ENCODE measurements around the gene DAZ1. TPM values are rescaled to one million over a fixed set of nuclear protein-coding genes. Genes with fewer than 3 reads are reported as not detected.
"Not testable (repeated sequence)": the region's sequence is repeated elsewhere in the genome, so short reads cannot be mapped to it uniquely, and the experiment has no call there.

DAZ1 gene, protein sequence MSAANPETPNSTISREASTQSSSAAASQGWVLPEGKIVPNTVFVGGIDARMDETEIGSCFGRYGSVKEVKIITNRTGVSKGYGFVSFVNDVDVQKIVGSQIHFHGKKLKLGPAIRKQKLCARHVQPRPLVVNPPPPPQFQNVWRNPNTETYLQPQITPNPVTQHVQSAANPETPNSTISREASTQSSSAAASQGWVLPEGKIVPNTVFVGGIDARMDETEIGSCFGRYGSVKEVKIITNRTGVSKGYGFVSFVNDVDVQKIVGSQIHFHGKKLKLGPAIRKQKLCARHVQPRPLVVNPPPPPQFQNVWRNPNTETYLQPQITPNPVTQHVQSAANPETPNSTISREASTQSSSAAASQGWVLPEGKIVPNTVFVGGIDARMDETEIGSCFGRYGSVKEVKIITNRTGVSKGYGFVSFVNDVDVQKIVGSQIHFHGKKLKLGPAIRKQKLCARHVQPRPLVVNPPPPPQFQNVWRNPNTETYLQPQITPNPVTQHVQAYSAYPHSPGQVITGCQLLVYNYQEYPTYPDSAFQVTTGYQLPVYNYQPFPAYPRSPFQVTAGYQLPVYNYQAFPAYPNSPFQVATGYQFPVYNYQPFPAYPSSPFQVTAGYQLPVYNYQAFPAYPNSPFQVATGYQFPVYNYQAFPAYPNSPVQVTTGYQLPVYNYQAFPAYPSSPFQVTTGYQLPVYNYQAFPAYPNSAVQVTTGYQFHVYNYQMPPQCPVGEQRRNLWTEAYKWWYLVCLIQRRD
- total RNA-seq, result not detected
- long read RNA-seq, result 0 reads

GRCh38 chrY:23198908-23199307 lies at the start of gene DAZ1:
Gene DAZ1, minus strand, starts transcription at chrY:23199008. Its CDS starts 208 bp downstream, at chrY:23198800.
- ATAC-seq; DNase-seq; intact Hi-C loops (cut with micrococcal nuclease): not testable (repeated sequence)

GRCh38 chrY:23219233-23219632 lies 20.4 kb upstream of the DAZ1 start, which contains the start of gene DAZ2:
Gene DAZ2, plus strand, starts transcription at chrY:23219533. Its CDS starts 208 bp downstream, at chrY:23219741.
- ATAC-seq; DNase-seq; intact Hi-C loops (cut with micrococcal nuclease): not testable (repeated sequence)

DNA sequence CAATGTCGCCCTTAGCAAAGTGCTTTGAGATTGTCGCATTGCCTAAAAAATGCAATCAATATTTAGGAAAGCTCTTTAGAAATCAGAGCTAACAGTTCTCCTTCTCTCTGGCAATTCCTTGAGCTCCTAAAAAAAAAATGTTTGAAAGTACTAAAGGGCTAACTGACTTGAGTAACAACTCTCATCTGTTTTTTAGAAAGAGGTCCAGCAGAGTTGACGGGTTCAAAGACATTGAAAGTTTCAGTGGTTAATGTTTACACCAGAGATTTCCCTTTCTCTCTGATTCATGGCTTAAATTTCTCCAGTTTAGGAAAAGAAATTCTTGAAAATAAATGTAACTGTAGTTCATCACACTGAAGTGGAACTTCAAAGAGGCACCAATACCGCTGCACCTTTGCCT lies 11.9 kb upstream of the DAZ1 start:
- DNase-seq; intact Hi-C loops (cut with micrococcal nuclease); ATAC-seq: not testable (repeated sequence)

DNA sequence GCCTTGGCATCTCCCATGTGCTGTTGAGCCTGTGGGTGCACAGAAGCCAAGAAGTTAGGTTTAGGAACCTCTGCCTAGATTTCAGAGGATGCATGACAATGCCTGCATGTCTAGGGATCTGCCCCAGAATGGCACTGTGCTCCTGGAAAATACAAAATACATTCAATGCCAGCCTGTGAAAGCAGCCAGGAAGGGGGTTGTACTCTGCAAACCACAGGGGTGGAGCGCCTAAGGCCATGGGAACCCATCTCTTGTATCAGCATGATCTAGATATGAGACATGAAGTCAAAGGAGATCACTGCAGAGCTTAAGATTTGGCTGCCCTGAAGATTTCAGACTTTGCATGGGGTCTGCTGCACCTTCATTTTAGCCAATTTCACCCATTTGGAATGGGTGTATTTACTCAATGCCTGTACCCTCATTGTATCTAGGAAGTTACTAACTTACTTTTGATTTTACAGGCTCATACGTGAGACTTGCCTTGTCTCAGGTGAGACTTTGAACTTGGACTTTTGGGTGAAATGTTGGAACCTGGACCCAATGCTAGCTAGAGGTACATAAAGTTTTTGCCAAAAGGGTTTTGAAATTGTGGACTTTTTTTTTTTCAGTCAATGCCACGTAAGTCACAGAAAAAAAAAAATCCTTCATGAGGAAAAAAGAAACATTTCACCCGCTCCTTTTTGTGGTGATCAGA lies 11.1 kb upstream of the DAZ1 start:
- intact Hi-C loops (cut with micrococcal nuclease); ATAC-seq; DNase-seq: not testable (repeated sequence)

GRCh38 chrY:23207455-23207854 lies 8.6 kb upstream of the DAZ1 start:
- intact Hi-C loops (cut with micrococcal nuclease); DNase-seq; ATAC-seq: not testable (repeated sequence)

Other genes with a start within 250 kb of the DAZ1 start
- not detected for gene BPY2, start 214.7 kb downstream of the DAZ1 start, total RNA-seq
- not detected for gene DAZ2, start 20.5 kb upstream of the DAZ1 start, total RNA-seq